IgD-negative memory B cell (primary cell): ENCODE measurements around the gene LRP1B. TPM values are rescaled to one million over a fixed set of nuclear protein-coding genes. Genes with fewer than 3 reads are reported as not detected.

Source experiments
- H3K27ac Mint-ChIP-seq, 3 donors: one replicate each; pipeline ENCODE4 v1.8.0; 2020 to 2022; ENCODE audit warnings: mild to moderate bottlenecking in 3 of 3, mixed read lengths in 3 of 3, moderate library complexity in 1 of 3
- H3K27me3 Mint-ChIP-seq: one replicate; pipeline ENCODE4 v1.8.0; 2021; ENCODE audit warnings: mixed read lengths
- H3K36me3 Mint-ChIP-seq: one replicate; pipeline ENCODE4 v1.8.0; 2020; ENCODE audit warnings: mild to moderate bottlenecking, mixed read lengths
- H3K4me1 Mint-ChIP-seq, 3 donors: one replicate each; pipeline ENCODE4 v1.8.0; 2020 to 2022; ENCODE audit warnings: mixed read lengths in 3 of 3, mild to moderate bottlenecking in 1 of 3
- H3K4me3 Mint-ChIP-seq, 4 donors: one replicate each; pipeline ENCODE4 v1.8.0; 2020 to 2022; ENCODE audit warnings: mild to moderate bottlenecking in 4 of 4, mixed read lengths in 4 of 4, moderate library complexity in 3 of 4
- H3K9me3 Mint-ChIP-seq, 3 donors: one replicate each; pipeline ENCODE4 v1.8.0; 2020 to 2021; ENCODE audit warnings: mixed read lengths in 3 of 3, mild to moderate bottlenecking in 1 of 3
- polyA plus RNA-seq: library from polyadenylated mRNA; unstranded; fragments of 300-500 nt; fragmentation: Illumina TruSeq; gene quantifications from one replicate; pipeline ENCODE4 v1.2.3, GENCODE V29; 2021

LRP1B gene
- polyA plus RNA-seq, 1 donor from 2014 or later, result not detected

DNA sequence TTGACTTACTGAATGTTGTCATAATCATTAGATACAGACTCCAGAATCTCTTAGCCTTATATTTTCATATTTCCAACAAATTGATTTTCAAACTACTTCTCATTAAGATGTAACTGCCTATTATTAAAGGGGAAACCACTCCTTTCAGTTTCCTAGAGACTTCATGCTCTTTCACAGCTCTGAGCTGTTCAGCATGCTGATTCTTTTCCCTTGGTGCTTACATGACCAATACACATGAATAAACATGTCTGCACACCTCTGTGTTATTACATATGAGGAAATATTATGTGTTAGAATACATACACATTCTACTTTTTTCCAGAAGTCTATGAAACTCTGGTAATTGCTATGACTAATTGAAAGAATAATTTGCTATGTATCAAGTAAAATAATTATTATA lies 200.0 kb downstream of the LRP1B start:
- Mint-ChIP-seq H3K4me3 (no peak overlapping the region), H3K4me1 (no peaks in the 10 kb centered on the region), H3K36me3 (no peaks in the 10 kb centered on the region), H3K27me3 (no peaks in the 10 kb centered on the region), H3K27ac (no peak overlapping the region), H3K9me3 (no peaks in the 10 kb centered on the region)

DNA sequence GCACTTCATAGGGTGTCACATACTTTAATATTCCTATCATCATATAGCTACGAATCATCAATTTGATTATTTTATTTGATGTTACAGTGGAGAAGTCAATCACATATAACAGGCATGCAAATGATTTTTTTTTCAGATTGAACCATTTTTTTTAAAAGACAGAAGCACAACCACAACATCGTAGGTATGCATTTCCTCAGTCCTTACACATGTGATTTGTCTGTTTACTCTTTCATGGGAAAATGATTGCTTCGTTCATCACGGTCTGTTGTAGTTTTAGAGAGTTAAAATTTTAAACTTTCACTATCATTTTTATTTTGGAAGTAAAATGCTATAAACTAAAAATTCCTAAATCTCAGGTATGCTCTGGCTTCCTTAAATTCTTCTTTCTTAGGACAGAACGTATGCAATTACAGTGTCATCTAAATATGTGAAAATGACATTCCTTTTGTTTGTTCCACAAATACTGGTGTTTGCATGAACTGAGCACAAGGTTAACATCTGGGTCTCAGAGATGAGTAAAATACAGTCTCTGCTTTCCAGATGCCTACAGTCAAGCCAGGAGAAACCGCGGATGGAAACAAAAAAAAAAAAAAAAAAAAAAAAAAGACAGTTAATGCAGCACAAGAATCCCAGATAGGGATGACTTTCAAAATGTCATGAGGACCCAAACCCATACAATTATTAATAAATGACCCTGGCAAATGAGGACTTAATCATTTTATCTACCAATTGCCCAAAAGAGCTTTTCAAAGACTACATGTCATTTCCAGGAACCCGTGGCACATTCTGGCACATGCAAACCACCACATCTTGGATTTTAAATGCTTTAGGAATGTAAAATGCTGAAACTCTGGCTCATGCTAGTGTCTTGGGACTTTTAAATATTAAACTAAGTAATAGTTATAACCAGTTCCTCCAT lies 201.2 kb downstream of the LRP1B start:
- Mint-ChIP-seq H3K4me1 (no peaks in the 10 kb centered on the region), H3K27me3 (no peaks in the 10 kb centered on the region), H3K36me3 (no peaks in the 10 kb centered on the region), H3K9me3 (no peaks in the 10 kb centered on the region), H3K27ac (no peak overlapping the region), H3K4me3 (no peak overlapping the region)

DNA sequence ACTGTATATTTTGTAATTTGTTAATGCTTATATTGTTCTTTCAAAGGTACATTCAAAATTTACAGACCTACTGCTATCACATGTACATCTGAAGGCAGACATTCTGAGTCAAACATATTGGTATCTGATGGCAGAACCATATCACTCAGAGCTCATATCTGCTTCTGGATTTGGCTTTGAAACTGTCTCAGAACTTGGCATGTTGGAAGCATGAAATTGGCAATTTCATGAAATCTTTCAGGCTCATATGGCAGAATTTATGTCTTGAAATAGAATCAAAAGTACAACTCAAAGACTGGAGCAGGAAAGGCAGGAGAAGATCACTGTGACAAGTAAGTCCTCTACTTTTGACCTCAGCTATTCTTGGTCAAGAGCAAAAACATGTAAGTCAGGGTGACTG lies 202.3 kb downstream of the LRP1B start:
- Mint-ChIP-seq H3K27ac (no peak overlapping the region), H3K4me3 (no peak overlapping the region), H3K36me3 (no peaks in the 10 kb centered on the region), H3K27me3 (no peaks in the 10 kb centered on the region), H3K9me3 (no peaks in the 10 kb centered on the region), H3K4me1 (no peaks in the 10 kb centered on the region)

DNA sequence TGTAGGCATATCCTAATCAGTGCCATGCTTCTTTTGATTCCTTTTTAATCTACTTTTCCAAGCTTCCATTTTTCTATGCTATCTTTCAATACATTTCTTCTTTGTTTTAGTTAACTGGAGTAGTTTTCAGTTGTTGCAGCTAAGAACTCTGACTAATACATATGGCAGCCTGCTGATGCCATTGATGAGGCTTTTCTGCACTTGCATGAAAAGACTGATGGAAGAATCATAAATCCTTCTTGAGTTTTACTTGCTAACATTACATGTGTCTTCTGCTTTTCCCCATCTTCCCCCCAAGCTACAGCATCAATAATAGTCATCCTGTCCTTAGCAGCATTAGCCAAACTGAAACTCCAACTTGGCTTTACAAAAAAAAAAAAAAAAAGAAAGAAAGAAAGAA lies 203.3 kb downstream of the LRP1B start:
- H3K36me3 Mint-ChIP-seq, result no peaks in the 10 kb centered on the region
- H3K9me3 Mint-ChIP-seq, result peaks cover 0 to under 1% (median 0%) of the 10 kb centered on the region in 3 donors
- H3K4me1 Mint-ChIP-seq, result no peaks in the 10 kb centered on the region
- no peaks in the 10 kb centered on the region for H3K27me3 Mint-ChIP-seq
- H3K27ac Mint-ChIP-seq, result no peak overlapping the region
- no peak overlapping the region for H3K4me3 Mint-ChIP-seq

GRCh38 chr2:141925511-141925910 lies 205.3 kb downstream of the LRP1B start:
- Mint-ChIP-seq H3K4me3 (no peak overlapping the region), H3K4me1 (no peaks in the 10 kb centered on the region), H3K27ac (no peak overlapping the region), H3K9me3 (peaks cover 0 to 5% (median 0%) of the 10 kb centered on the region in 3 donors), H3K27me3 (no peaks in the 10 kb centered on the region), H3K36me3 (no peaks in the 10 kb centered on the region)

- H3K27me3 Mint-ChIP-seq, result no peaks in the 10 kb centered on the region
- H3K36me3 Mint-ChIP-seq, result no peaks in the 10 kb centered on the region
- no peak overlapping the region for H3K27ac Mint-ChIP-seq
- H3K4me1 Mint-ChIP-seq, result no peaks in the 10 kb centered on the region
- H3K9me3 Mint-ChIP-seq, result peaks cover 0 to 5% (median 0%) of the 10 kb centered on the region in 3 donors
- no peak overlapping the region for H3K4me3 Mint-ChIP-seq
Observed at GRCh38 chr2:141923657-141924056, 207.2 kb downstream of the LRP1B start.

GRCh38 chr2:141911485-141912066 lies 219.2 kb downstream of the LRP1B start:
- peaks cover 3 to 6% (median 4%) of the 10 kb centered on the region in 3 donors for H3K9me3 Mint-ChIP-seq
- H3K4me3 Mint-ChIP-seq, result no peak overlapping the region
- no peaks in the 10 kb centered on the region for H3K27me3 Mint-ChIP-seq
- H3K4me1 Mint-ChIP-seq, result no peaks in the 10 kb centered on the region
- no peaks in the 10 kb centered on the region for H3K36me3 Mint-ChIP-seq
- H3K27ac Mint-ChIP-seq, result no peak overlapping the region

DNA sequence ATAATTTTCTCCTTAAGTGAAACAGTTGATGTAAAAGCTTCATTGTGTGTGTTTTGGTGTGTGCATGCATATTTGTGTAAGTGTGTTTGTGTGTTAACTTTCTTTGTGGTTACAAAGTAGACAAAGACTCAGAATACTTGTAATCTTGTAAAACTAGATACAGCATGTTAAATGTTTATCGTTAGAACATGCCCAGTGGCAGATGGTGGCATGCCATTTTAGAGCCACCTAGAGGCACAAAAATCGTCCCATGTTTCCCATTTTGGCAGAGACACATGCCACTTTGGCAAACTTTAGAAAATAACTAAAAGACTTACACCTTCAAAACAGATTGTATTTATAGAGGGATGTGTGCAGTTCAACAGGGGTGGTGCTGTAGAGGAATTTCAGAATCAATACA lies 224.1 kb downstream of the LRP1B start:
- no peaks in the 10 kb centered on the region for H3K27me3 Mint-ChIP-seq
- H3K4me3 Mint-ChIP-seq, result no peak overlapping the region
- no peaks in the 10 kb centered on the region for H3K4me1 Mint-ChIP-seq
- no peak overlapping the region for H3K27ac Mint-ChIP-seq
- H3K9me3 Mint-ChIP-seq, result no peaks in the 10 kb centered on the region
- H3K36me3 Mint-ChIP-seq, result no peaks in the 10 kb centered on the region

- Mint-ChIP-seq H3K36me3 (no peaks in the 10 kb centered on the region), H3K27me3 (no peaks in the 10 kb centered on the region), H3K4me3 (no peak overlapping the region), H3K4me1 (no peaks in the 10 kb centered on the region), H3K9me3 (peaks cover 0 to 2% (median 0%) of the 10 kb centered on the region in 3 donors), H3K27ac (no peak overlapping the region)
Observed at GRCh38 chr2:141900826-141901225, 230.0 kb downstream of the LRP1B start.

GRCh38 chr2:141899740-141900139 lies 231.1 kb downstream of the LRP1B start:
- no peak overlapping the region for H3K27ac Mint-ChIP-seq
- no peaks in the 10 kb centered on the region for H3K36me3 Mint-ChIP-seq
- no peak overlapping the region for H3K4me3 Mint-ChIP-seq
- H3K9me3 Mint-ChIP-seq, result peaks cover 0 to 2% (median 0%) of the 10 kb centered on the region in 3 donors
- no peaks in the 10 kb centered on the region for H3K4me1 Mint-ChIP-seq
- no peaks in the 10 kb centered on the region for H3K27me3 Mint-ChIP-seq

- no peak overlapping the region for H3K4me3 Mint-ChIP-seq
- no peaks in the 10 kb centered on the region for H3K4me1 Mint-ChIP-seq
- no peak overlapping the region for H3K27ac Mint-ChIP-seq
- no peaks in the 10 kb centered on the region for H3K27me3 Mint-ChIP-seq
- no peaks in the 10 kb centered on the region for H3K36me3 Mint-ChIP-seq
- peaks cover 0 to under 1% (median 0%) of the 10 kb centered on the region in 3 donors for H3K9me3 Mint-ChIP-seq
Observed at GRCh38 chr2:141889788-141890187, 241.0 kb downstream of the LRP1B start.

DNA sequence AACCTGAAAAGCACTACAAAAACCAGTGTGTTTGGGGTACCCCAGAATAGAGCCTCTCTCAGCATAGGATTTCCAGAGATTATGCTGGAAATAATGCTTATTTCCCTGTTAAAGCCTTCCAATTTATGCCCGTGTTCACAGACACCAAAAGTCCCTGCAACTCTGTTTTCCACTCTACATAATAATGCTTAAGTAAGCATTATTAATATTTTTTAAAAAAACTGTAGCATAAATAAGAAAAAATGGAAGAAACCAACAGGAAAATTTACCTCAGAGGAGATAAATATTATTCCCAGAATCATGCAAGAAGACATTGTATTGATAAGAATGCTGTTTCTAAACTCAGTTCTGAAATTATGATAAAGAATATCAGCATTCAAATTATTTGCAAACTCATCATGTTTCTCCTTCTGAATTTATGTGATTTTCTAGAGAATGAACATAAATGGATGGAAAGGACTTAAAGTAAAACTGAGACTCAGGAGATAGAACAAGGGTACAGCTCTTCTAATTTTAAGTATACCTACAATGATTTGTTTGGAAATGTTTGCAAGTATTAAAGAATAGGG lies 241.7 kb downstream of the LRP1B start:
- no peaks in the 10 kb centered on the region for H3K36me3 Mint-ChIP-seq
- H3K4me3 Mint-ChIP-seq, result no peak overlapping the region
- no peaks in the 10 kb centered on the region for H3K4me1 Mint-ChIP-seq
- H3K27me3 Mint-ChIP-seq, result no peaks in the 10 kb centered on the region
- H3K27ac Mint-ChIP-seq, result no peak overlapping the region
- peaks cover 0 to 2% (median 0%) of the 10 kb centered on the region in 3 donors for H3K9me3 Mint-ChIP-seq

DNA sequence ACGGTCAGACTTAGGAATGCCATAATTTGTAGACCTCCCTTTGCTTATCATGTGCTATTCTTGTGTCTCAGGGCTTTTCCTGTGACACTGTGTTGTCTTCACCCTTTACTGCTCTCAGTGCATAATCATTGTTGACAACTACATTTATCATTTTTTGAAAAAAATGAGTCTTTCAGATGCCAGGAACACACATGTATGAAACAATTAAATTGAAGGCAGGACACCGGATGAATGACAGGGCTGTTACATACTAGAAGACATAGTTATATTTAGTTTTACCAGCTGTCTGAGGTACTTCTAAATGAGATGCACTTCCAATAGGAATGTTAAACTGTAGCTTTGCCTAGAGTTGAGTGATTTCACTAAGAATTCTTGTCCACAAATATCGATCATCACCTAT lies 243.5 kb downstream of the LRP1B start:
- Mint-ChIP-seq H3K36me3 (no peaks in the 10 kb centered on the region), H3K27ac (no peak overlapping the region), H3K9me3 (peaks cover 0 to 2% (median 0%) of the 10 kb centered on the region in 3 donors), H3K27me3 (no peaks in the 10 kb centered on the region), H3K4me1 (no peaks in the 10 kb centered on the region), H3K4me3 (no peak overlapping the region)

DNA sequence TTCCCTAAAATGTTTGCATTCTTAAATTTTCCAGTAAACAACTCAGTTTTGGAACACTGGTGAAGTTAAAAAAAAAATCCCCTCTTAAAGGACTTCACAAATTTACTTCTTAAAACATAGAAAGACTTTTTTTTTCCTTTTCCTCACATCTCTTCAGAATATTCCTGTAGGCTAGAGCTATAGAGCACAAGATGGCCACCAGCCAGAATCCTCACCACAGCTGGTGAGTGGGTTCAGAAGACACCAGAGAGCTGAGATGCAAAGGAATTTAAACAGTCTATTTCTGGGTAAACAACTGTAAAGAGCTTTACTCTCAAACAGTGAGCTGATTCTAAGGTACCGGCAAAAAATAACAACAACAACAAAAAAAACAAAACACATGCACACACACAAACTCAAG lies 252.8 kb downstream of the LRP1B start:
- Mint-ChIP-seq H3K4me3 (no peak overlapping the region), H3K27ac (no peak overlapping the region), H3K36me3 (no peaks in the 10 kb centered on the region), H3K4me1 (no peaks in the 10 kb centered on the region), H3K9me3 (peaks cover 0 to 3% (median 0%) of the 10 kb centered on the region in 3 donors), H3K27me3 (no peaks in the 10 kb centered on the region)

DNA sequence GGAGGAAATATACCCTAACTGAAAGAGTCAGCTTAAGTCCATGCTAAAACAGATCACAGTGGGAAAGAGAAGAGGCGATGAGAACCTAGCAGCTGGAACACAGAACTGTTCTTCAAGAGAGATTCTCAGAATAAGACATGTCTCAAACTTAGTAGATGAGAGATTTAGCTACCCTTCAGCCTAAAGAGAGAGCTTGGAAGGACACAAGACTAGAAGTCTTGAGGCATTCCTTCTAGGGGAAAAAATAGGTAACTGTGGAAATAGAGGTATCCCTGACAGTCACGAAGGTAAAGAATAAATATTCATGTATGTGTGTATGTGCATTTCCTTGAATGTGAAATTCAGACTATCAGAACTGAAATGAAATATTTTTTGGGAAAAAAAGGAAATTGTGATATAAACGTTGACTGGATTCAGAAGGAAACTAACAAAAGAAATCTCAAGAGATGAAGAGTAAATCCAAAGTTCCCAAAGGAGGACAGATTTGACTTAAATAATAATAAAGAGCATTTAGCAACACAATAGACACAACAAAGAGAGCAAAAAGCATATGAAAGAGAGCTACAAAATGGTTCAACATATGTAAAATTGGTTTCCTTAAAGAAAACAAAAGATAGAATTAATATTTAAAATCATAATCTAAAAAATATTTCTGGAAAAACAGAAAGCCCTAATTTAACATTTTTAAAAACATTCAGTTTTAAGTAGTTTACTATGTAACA lies 258.7 kb downstream of the LRP1B start:
- H3K4me3 Mint-ChIP-seq, result no peak overlapping the region
- H3K9me3 Mint-ChIP-seq, result peaks cover 0 to 3% (median 2%) of the 10 kb centered on the region in 3 donors
- no peaks in the 10 kb centered on the region for H3K4me1 Mint-ChIP-seq

More for the DNA sequence above, 258.7 kb downstream of the LRP1B start:
- Mint-ChIP-seq H3K36me3 (no peaks in the 10 kb centered on the region), H3K27ac (no peak overlapping the region), H3K27me3 (no peaks in the 10 kb centered on the region)
